SK-N-SH (cell line): Measurements from ENCODE around the gene ZNF106.

Experiments
- EP300 ChIP-seq, 2 experiments: IDR thresholded peaks; 2 replicates each; pipeline versions ENCODE4 v1.4.0 to v1.6.1; 2012; ENCODE audit warnings: borderline replicate concordance in 1 of 2, low read depth in 1 of 2, low read length in 1 of 2
- MEF2A ChIP-seq: IDR thresholded peaks from 2 replicates; pipeline ENCODE4 v1.4.0; 2012; ENCODE audit warnings: low read depth, borderline replicate concordance
- POLR2AphosphoS5 ChIP-seq: IDR thresholded peaks from 2 replicates; pipeline ENCODE4 v1.6.1; 2012; ENCODE audit warnings: low read depth, low read length
- RCOR1 ChIP-seq: fragments of 150-350 bp; IDR thresholded peaks from 2 replicates; pipeline ENCODE4 v1.6.1; 2017; ENCODE audit warnings: antibody characterized with exemption, low read length
- TAF1 ChIP-seq: IDR thresholded peaks from 2 replicates; pipeline ENCODE4 v1.6.1; 2012; ENCODE audit warnings: low read depth, mild to moderate bottlenecking, low read length, moderate library complexity, borderline replicate concordance
- TF ChIP-seq, protein P1 (sequence below): fragments of 200-600 bp; sonication (generic); IDR thresholded peaks from 2 replicates; pipeline ENCODE4 v1.6.1; 2017; ENCODE audit warnings: antibody characterized with exemption, mild to moderate bottlenecking, moderate library complexity
- TF ChIP-seq, protein P2 (sequence below): IDR thresholded peaks from 2 replicates; pipeline ENCODE4 v1.6.1; 2012; ENCODE audit warnings: mild to moderate bottlenecking, low read depth, low read length, moderate library complexity
- TF ChIP-seq, protein P3 (sequence below): fragments of 150-350 bp; IDR thresholded peaks from 2 replicates; pipeline ENCODE4 v1.6.1; 2017; ENCODE audit warnings: antibody characterized with exemption, low read length, low read depth, borderline replicate concordance

DNA sequence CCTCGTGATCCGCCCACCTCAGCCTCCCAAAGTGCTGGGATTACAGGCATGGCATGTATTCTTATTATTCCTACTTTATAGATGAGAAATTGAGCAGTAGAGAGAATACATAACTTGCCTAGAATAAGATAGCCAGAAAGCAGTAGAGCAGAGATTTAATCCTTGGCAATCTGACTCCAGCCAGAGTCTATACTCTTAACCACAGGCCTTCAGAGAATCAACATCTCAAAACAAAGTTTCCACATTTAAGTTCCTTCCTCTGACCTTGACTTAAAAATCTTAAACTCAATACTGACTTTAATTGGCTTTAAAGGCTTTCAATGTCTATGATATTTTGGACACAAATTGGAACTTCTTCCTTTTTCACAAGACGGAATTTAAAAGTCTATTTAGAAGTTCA lies 37.1 kb downstream of the ZNF106 start:
- TF ChIP-seq, protein P1, sequence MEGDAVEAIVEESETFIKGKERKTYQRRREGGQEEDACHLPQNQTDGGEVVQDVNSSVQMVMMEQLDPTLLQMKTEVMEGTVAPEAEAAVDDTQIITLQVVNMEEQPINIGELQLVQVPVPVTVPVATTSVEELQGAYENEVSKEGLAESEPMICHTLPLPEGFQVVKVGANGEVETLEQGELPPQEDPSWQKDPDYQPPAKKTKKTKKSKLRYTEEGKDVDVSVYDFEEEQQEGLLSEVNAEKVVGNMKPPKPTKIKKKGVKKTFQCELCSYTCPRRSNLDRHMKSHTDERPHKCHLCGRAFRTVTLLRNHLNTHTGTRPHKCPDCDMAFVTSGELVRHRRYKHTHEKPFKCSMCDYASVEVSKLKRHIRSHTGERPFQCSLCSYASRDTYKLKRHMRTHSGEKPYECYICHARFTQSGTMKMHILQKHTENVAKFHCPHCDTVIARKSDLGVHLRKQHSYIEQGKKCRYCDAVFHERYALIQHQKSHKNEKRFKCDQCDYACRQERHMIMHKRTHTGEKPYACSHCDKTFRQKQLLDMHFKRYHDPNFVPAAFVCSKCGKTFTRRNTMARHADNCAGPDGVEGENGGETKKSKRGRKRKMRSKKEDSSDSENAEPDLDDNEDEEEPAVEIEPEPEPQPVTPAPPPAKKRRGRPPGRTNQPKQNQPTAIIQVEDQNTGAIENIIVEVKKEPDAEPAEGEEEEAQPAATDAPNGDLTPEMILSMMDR: no peak
- TF ChIP-seq TAF1 (no peak), RCOR1 (no peak), POLR2AphosphoS5 (no peak), MEF2A (no peak), EP300 (IDR thresholded peaks at IDR 0.05; ENCODE audit: borderline replicate concordance in 1 of 2, low read depth in 1 of 2, low read length in 1 of 2) (no peak)
- TF ChIP-seq, protein P2, sequence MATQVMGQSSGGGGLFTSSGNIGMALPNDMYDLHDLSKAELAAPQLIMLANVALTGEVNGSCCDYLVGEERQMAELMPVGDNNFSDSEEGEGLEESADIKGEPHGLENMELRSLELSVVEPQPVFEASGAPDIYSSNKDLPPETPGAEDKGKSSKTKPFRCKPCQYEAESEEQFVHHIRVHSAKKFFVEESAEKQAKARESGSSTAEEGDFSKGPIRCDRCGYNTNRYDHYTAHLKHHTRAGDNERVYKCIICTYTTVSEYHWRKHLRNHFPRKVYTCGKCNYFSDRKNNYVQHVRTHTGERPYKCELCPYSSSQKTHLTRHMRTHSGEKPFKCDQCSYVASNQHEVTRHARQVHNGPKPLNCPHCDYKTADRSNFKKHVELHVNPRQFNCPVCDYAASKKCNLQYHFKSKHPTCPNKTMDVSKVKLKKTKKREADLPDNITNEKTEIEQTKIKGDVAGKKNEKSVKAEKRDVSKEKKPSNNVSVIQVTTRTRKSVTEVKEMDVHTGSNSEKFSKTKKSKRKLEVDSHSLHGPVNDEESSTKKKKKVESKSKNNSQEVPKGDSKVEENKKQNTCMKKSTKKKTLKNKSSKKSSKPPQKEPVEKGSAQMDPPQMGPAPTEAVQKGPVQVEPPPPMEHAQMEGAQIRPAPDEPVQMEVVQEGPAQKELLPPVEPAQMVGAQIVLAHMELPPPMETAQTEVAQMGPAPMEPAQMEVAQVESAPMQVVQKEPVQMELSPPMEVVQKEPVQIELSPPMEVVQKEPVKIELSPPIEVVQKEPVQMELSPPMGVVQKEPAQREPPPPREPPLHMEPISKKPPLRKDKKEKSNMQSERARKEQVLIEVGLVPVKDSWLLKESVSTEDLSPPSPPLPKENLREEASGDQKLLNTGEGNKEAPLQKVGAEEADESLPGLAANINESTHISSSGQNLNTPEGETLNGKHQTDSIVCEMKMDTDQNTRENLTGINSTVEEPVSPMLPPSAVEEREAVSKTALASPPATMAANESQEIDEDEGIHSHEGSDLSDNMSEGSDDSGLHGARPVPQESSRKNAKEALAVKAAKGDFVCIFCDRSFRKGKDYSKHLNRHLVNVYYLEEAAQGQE: no peak
- TF ChIP-seq, protein P3, sequence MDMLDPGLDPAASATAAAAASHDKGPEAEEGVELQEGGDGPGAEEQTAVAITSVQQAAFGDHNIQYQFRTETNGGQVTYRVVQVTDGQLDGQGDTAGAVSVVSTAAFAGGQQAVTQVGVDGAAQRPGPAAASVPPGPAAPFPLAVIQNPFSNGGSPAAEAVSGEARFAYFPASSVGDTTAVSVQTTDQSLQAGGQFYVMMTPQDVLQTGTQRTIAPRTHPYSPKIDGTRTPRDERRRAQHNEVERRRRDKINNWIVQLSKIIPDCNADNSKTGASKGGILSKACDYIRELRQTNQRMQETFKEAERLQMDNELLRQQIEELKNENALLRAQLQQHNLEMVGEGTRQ: no peak
